IPS-18c (cell line): ENCODE results near the gene QRFPR.
A peak's percentile ranks its signal among the peaks of the same experiment; 100 is the strongest.
"Not testable (repeated sequence)": the region's sequence is repeated elsewhere in the genome, so short reads cannot be mapped to it uniquely, and the experiment has no call there.

Source experiments
- H3K4me3 ChIP-seq: 2 replicates; pipeline ENCODE4 v1.7.0; 2013; ENCODE audit warnings: low read depth, mild to moderate bottlenecking, low read length, moderate library complexity; ENCODE audit not compliant: insufficient read depth
- H3K9me3 ChIP-seq: one replicate; pipeline ENCODE4 v1.6.1; 2013; ENCODE audit warnings: mild to moderate bottlenecking, low read length, moderate library complexity; ENCODE audit not compliant: control insufficient read depth, insufficient read depth

Gene QRFPR

GRCh38 chr4:121380776-121381462 lies at the start of gene QRFPR:
Gene QRFPR (minus strand): TSS chr4:121381018. CDS start chr4:121380647, 371 bp downstream.
- H3K4me3 ChIP-seq = peak within 1 kb of the TSS; percentile 58
- no peaks in the 10 kb centered on the region for H3K9me3 ChIP-seq

GRCh38 chr4:121428721-121429120 lies 47.9 kb upstream of the QRFPR start:
- H3K9me3 ChIP-seq = no peaks in the 10 kb centered on the region
- H3K4me3 ChIP-seq = no peak overlapping the region

- no peak overlapping the region for H3K4me3 ChIP-seq
- no peaks in the 10 kb centered on the region for H3K9me3 ChIP-seq
Measured at GRCh38 chr4:121421594-121421993, 40.8 kb upstream of the QRFPR start.

- no peak overlapping the region for H3K4me3 ChIP-seq
- H3K9me3 ChIP-seq = no peaks in the 10 kb centered on the region
Measured at GRCh38 chr4:121411151-121411744, 30.4 kb upstream of the QRFPR start.

GRCh38 chr4:121408567-121408966 lies 27.7 kb upstream of the QRFPR start:
- H3K9me3 ChIP-seq, H3K4me3 ChIP-seq: not testable (repeated sequence)

- no peaks in the 10 kb centered on the region for H3K9me3 ChIP-seq
- no peak overlapping the region for H3K4me3 ChIP-seq
Measured at GRCh38 chr4:121400632-121401031, 19.8 kb upstream of the QRFPR start.

- no peak overlapping the region for H3K4me3 ChIP-seq
- H3K9me3 ChIP-seq = no peaks in the 10 kb centered on the region
Measured at GRCh38 chr4:121397941-121398601, 17.3 kb upstream of the QRFPR start.

GRCh38 chr4:121397434-121397833 lies 16.6 kb upstream of the QRFPR start:
- Histone ChIP-seq H3K9me3 (no peaks in the 10 kb centered on the region), H3K4me3 (no peak overlapping the region)

GRCh38 chr4:121392426-121393086 lies 11.7 kb upstream of the QRFPR start:
- no peak overlapping the region for H3K4me3 ChIP-seq
- no peaks in the 10 kb centered on the region for H3K9me3 ChIP-seq

GRCh38 chr4:121390335-121390734 lies 9.5 kb upstream of the QRFPR start:
- Histone ChIP-seq H3K9me3 (no peaks in the 10 kb centered on the region), H3K4me3 (no peak overlapping the region)

GRCh38 chr4:121379276-121379675 lies 1.5 kb downstream of the QRFPR start:
- H3K9me3 ChIP-seq = no peaks in the 10 kb centered on the region
- H3K4me3 ChIP-seq = no peak overlapping the region

GRCh38 chr4:121377076-121377475 lies 3.7 kb downstream of the QRFPR start:
- no peaks in the 10 kb centered on the region for H3K9me3 ChIP-seq
- H3K4me3 ChIP-seq = no peak overlapping the region

- Histone ChIP-seq H3K9me3 (no peaks in the 10 kb centered on the region), H3K4me3 (no peak overlapping the region)
Measured at GRCh38 chr4:121376556-121376955, 4.3 kb downstream of the QRFPR start.

- Histone ChIP-seq H3K4me3 (no peak overlapping the region), H3K9me3 (no peaks in the 10 kb centered on the region)
Measured at GRCh38 chr4:121376097-121376496, 4.7 kb downstream of the QRFPR start.

GRCh38 chr4:121375262-121375661 lies 5.6 kb downstream of the QRFPR start:
- Histone ChIP-seq H3K9me3 (no peaks in the 10 kb centered on the region), H3K4me3 (no peak overlapping the region)

GRCh38 chr4:121373841-121374240 lies 7.0 kb downstream of the QRFPR start:
- Histone ChIP-seq H3K4me3 (no peak overlapping the region), H3K9me3 (no peaks in the 10 kb centered on the region)

- H3K4me3 ChIP-seq = no peak overlapping the region
Measured at GRCh38 chr4:121370729-121371325, 10.0 kb downstream of the QRFPR start.

More at GRCh38 chr4:121370729-121371325, 10.0 kb downstream of the QRFPR start:
- H3K9me3 ChIP-seq = no peaks in the 10 kb centered on the region
